Urinary bladder (tissue), 2 donors: ENCODE results near the gene SORD. TPM values are rescaled to one million over a fixed set of nuclear protein-coding genes. Genes with fewer than 3 reads are reported as not detected.

Experiments used
- polyA plus RNA-seq: library from polyadenylated mRNA; stranded (reverse); fragments of 200-250 nt; gene quantifications from one replicate; pipeline ENCODE4 v1.2.3, GENCODE V29; 2013
- small RNA-seq: library from RNA; depleted of rRNA; stranded (forward); fragments of <200 nt; gene quantifications from one replicate; pipeline ENCODE3, GENCODE V24; 2014
- total RNA-seq: library from RNA; depleted of rRNA; stranded (reverse); fragments of >200 nt; gene quantifications from one replicate; pipeline ENCODE4 v1.2.3, GENCODE V29; 2014
- donor health status: healthy.

Gene SORD
- total and polyA plus RNA-seq, 2 donors = 6.8 to 11.6 TPM

Small RNA genes lying within 50 kb of the gene (small RNA-seq; reads per million reads assigned to genes)
- gene RF00019 (not detected), gene RNU1-78P (not detected), gene RNU6-966P (not detected)

Other genes starting within 250 kb of the SORD start
- not detected for gene TERB2, start 66.5 kb upstream of the SORD start, total RNA-seq
- not detected for gene TERB2, start 66.5 kb upstream of the SORD start, polyA plus RNA-seq
- gene DUOX2, start 91.0 kb downstream of the SORD start, total RNA-seq = 1.5 TPM
- 2.4 TPM for gene DUOX2, start 91.0 kb downstream of the SORD start, polyA plus RNA-seq
- 0.42 TPM for gene DUOXA2, start 91.1 kb downstream of the SORD start, total RNA-seq
- gene DUOXA2, start 91.1 kb downstream of the SORD start, polyA plus RNA-seq = 0.52 TPM
- gene DUOXA1, start 106.7 kb downstream of the SORD start, total RNA-seq = 12.3 TPM
- gene DUOXA1, start 106.7 kb downstream of the SORD start, polyA plus RNA-seq = 12.1 TPM
- 10.3 TPM for gene DUOX1, start 106.8 kb downstream of the SORD start, total RNA-seq
- 7.1 TPM for gene DUOX1, start 106.8 kb downstream of the SORD start, polyA plus RNA-seq
- 11.4 TPM for gene SHF, start 164.8 kb downstream of the SORD start, total RNA-seq
- gene SHF, start 164.8 kb downstream of the SORD start, polyA plus RNA-seq = 13.4 TPM
- gene SLC28A2, start 229.0 kb downstream of the SORD start, total RNA-seq = not detected
- not detected for gene SLC28A2, start 229.0 kb downstream of the SORD start, polyA plus RNA-seq